COLO829 (cell line): ENCODE data around the gene FRMD1.
"Not testable (repeated sequence)": the region's sequence is repeated elsewhere in the genome, so short reads cannot be mapped to it uniquely, and the experiment has no call there.

Experiments
- DNase-seq: peaks from one replicate; pipeline ENCODE4 v3.0.0; 2012; ENCODE audit warnings: low spot score

FRMD1 gene

DNA sequence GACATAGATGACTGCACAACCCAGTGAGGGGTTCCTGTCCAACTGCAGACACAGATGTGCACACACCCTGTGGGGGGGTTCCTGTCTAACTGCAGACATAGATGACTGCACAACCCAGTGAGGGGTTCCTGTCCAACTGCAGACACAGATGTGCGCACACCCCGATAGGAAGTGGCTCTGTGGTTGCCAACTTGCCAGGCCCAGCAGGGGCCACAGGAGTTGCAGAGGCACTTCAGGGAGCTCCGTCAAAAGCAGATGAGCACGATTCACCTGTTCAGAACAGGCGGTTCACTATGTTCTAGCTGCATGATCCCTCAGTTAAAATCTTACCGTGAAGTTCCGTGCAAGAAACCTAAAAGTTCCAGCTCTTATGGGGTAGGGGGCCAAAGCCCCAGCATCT lies 1.6 kb downstream of the FRMD1 start:
- not testable (repeated sequence) for DNase-seq

- DNase-seq, result no peak
These were observed 3.2 kb downstream of the FRMD1 start for GRCh38 chr6:168075787-168076202.

DNA sequence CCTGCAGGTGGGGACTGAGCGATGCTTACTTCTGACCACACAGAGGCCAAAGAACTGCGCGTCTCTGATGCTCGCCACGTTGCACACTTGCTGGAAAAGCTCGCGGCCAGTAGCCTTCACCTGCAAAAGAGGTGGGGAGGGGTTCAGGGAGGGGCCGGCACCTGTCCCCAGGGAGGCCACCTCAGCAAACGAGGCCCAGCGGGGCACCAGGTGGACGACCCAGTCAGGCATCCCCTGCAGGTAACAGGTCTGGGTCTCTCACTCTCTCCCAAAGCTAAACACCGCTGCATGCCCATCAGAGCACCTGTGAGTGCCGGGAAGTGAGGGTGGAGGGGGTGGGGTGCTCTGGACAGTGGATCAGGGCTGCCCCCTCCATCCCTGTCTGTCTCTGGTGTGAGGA lies 3.8 kb downstream of the FRMD1 start:
- no peak for DNase-seq

DNA sequence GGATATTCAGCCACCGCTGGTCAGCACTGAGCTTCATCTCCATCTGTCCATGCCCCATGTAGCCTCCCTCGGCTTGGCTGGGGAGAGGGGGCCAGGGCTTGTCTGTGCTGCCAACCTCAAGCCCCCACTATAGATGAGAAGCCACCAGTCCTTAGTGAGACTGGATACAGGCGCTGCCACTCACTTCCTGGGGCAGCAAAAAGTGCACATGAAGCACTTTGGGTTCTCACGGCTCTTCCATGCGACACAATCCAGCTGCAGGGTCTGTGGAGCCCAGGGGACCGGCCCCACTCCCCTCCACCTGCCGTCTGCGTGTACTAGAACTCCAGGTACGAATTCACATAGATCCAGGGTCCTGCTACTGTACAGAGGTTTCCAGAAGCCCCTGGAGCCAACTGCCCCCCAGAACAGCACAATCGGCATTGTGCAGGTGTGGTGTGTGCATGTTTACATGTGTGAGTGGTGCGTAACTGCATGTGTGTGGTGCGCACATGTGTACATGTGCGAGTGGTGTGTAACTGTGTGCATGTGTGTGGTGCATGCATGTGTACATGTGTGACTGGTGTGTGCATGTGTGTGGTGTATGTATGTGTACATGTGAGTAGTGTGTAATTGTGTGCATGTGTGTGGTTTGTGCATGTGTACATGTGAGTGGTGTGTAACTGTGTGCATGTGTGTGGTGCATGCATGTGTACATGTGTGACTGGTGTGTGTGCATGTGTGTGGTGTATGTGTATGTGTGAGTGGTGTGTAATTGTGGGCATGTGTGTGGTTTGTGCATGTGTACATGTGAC lies 4.9 kb downstream of the FRMD1 start:
- DNase-seq, result no peak

- no peak for DNase-seq
These were observed 6.3 kb downstream of the FRMD1 start for GRCh38 chr6:168072730-168073129.

DNA sequence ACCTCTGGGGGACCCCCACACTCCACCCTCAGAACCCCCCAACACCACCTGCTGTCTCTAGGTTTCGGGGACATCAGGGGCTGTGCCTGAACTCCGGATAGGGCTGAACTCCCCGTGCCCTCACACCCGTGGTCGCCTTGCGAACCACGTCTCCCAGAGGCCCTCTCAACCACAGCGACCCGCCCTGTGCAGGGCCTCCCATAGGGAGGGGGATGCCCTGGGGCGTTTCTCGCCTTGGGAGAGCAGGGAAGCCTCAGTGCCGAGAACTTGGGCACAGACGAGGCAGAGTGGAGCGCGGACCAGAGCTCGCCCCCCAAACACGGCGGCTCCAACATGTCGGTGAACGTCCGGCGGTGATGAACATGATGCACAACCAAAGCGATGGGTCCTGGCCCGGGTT lies 6.8 kb downstream of the FRMD1 start:
- no peak for DNase-seq

- DNase-seq, result no peak
These were observed 7.4 kb downstream of the FRMD1 start for GRCh38 chr6:168071620-168072019.

DNA sequence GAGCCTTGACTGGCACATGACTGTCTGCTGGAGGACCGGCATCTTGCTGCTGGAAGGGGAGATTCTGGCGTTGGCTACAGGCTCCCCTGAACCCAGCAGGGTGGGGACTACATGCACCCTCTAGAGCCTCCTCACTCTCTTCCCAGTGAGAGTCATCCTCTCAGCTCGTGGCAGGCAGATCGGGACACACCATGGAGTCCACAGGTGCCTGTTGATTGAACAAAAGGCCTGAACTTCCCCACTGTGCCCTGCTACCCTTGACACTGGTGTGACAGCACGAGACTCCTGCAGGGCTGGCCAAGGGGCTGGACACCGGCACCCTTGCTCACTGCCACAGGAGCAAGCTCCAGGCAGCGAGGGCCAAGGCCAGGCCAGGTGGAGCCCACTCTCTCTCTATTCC lies 8.2 kb downstream of the FRMD1 start:
- no peak for DNase-seq

DNA sequence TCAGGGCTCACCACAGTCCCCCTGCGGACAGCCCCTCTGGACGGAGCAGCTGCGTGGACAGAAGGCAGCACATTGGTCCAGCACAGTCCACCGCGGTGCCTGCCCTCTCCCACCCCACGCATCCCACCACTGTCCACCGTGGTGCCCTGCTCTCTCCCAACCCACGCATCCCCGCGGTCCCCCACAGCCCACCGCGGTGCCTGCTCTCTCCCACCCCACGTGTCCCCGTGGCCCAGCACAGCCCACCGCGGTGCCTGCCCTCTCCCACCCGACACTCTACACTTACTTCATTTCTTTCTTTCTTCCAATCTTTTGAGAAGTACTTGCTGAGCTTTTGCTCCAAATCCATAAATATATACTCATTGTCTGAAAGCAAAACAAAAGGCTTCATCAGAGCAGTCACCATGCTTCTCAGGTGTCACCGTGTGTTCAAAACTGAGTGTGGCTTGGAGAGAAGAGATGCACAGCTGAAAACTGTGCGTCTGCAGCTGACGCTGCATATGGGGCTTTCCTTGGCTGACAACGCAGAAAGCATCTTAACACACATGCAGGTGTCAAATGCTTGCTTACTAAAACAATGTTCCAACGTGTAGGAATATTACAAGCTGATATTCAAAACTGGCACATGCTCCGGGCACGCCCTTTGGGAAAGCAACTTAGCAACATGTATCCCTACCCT lies 11.8 kb downstream of the FRMD1 start:
- DNase-seq, result no peak

DNA sequence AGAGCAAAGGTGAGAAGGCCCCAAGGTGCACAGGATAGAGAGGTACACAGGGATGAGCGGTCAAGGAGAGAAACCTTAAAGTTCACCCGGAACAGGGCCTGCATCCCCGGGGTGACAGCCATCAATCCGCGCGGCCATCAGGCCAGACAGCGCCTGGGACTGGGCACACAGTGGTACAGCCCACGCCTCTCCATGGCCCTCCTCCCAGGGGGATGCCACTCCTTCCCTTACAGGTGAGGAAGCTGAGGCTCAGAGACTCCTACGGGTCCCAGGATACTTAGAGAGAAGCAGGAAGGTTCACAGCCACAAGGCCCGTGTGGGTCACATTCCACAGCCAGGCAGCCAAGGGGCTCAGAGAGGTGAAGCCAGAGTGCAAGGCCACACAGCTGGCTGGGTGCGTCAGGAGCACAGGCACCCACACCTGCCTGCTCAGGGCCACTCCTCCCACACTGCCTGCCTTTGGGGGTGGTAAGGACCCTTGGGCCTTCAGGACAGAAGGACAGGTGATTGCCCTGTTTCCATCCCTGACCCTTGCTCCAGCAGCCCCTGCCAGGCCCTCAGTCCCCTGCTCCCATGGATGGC lies 14.7 kb downstream of the FRMD1 start:
- no peak for DNase-seq

DNA sequence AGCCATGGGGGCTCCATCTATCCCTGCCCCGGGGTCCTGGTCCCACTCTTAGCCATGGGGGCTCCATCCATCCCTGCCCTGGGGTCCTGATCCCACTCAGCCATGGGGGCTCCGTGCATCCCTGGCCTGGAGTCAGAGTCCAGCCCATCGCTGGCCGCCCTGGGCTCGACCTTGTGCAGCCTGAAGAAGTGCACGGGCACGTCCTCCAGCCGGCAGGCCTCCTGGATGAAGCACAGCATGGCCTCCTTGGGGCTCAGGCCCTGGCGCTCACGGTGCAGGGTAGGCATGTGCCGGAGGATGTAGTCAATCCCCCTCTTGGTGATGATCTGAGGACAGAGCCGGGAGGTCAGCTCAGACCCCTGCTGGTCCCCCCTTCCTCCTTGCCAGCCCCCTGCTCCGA lies 15.6 kb downstream of the FRMD1 start:
- no peak for DNase-seq

GRCh38 chr6:168062346-168063289 lies 16.4 kb downstream of the FRMD1 start:
- no peak for DNase-seq

GRCh38 chr6:168061269-168062210 lies 17.5 kb downstream of the FRMD1 start:
- DNase-seq, result no peak

DNA sequence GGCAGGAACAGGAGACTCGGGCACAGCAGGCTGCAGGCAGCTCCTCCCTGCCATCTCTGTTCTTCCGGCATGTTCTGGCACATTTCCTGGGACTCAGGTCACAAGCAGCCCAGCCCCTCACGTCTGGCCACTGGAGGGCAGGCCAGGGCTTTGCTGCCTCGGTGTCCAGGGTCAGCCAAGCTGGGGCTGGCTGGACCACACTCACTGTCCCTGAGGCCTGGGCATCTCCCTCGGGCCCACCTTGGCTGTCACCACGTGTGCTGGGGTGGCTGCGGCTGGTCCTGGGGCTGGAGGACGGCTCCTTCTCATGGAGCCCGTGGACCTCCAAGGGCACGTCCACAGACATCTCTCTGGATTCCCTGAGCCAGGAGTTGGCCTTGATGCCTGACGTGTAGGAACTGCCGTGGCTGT lies 18.5 kb downstream of the FRMD1 start:
- DNase-seq, result peak; percentile 24

DNA sequence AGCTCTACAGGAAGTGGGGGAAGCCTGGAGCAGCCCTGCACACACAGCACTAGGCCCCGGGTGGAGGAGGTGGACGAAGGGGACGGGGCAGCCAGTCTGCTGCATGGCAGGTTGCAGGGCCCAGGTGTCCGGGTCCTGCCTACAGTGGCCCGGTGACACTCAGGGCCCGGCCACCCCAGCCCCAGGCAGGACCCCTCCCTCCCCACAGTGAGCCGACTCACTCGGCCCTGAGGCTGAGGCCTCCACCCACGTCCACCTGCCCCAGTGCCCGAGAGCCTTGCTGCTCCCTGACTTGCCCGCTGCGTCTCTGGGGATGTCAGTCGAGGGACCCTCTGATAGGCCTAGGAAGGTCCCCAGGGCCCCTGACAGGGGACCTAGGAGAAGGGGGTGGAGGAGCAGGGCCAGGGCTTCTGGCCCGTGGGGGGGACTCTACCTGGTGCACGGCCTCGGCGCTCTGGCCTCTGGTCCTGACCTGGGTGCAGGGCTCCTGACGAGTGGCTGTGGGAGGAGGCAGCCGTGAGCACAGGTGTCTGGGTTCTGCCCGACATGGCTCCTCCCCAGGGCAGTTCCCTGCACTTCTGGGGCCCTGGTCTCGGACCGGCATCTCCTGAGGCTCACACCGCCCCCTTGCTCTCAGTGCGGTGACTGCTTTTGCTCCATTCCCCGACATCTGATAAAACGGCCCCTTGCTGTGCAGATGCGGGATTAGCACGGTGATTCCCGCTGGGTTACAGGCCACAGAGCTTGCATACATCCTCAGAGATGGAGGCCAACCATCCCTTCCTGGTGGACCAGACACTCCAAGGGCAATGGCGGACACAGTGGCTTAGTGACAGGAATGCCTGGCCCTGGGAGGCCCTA lies 20.1 kb downstream of the FRMD1 start:
- no peak for DNase-seq

GRCh38 chr6:168057836-168058235 lies 21.2 kb downstream of the FRMD1 start:
- DNase-seq, result no peak

DNA sequence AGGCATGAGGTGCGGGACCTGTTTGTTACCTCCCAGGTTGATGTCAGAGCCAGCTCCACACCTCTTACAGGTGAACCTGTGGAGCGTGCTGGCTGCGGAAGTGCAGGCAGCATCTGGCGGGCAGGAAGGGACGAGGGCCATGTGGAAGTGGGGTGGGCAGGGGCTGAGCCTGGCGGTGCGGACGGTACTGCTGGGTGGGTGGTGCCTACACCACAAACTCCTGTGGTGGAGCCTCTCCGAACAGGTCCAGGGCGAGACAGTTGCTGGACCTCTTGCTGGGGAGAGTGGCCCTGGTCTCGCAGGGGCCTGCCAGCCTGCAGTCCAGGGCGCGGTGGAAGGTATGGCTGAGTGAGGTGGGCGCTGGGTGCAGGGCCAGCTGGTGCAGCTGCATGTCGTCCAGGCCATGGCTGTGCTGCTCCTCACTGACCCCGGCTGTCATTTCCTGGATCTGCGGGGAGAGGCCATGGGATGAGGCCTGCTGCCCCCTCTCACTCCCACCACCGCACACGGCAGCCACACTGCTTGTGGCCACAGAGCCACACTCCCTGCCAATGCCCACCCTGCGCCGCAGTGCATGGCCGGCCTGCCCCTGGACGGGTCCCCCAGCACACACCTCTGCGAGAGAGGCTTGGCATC lies 22.0 kb downstream of the FRMD1 start:
- DNase-seq, result no peak

DNA sequence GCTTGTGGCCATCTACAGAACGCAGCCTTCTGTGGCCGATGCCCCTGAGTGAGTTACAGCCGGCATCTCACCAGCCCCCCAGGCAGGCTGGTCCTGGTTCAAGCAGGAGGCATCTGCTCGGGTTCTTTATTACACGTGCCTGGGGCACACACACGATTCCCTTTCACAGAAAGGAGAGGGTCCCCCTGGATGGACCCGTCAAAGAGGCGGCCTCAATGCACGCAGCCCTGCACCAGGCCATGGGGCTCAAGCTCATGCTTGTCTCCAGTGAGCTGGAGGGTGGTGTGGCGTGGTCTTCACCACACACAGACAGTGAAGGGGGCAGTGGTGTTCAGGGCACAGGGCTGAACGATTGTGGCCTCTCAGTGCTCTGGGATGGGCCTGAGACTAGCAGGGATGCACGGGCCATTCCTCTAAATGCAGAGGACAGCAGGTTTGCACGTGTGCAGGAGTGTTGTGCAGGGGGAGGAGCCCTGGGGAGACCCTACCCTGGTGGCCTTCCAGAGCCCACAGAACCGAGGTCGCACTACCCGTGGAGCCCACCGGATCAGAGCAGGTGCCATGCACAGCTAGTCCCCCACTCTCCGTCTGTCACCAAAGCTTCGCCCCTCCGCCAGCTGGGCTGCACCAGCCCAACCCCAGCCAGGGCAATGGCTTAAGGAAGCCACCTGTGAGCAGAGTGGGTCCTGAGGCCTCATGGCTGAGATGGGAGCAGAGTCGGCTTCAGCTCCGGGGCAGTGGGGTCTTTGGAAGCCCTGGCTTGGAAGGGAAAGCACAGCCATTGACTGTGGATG lies 23.1 kb downstream of the FRMD1 start:
- DNase-seq, result no peak
